ENCODE measurements around the gene DNAJC18. TPM values are rescaled to one million over a fixed set of nuclear protein-coding genes. Genes with fewer than 3 reads are reported as not detected.
A peak's percentile ranks its signal among the peaks of the same experiment; 100 is the strongest.

DNAJC18 gene
- total RNA-seq, 1 donor from 2014 or later: 69.6 TPM

DNA sequence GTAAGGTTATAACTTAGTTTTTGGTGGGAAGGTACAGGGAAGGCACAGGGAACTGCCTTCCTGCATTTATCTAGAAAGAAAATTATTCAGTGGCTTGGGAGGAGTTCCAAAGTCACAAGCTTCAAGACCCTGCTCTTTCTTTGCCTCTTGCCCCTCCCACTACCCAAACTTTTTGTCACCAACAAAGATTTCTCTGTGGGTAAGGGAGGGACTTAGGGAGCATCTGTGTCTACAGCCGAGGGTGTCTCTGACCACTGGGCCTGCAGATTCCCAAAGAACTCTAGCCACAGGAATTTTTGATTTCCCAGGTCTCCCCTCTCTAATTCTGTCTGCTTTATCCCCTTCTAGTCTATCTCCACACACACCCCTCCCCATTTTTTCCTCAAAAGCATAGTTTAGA is 21.1 kb upstream of the DNAJC18 start:
- Mint-ChIP-seq H3K9me3 (ENCODE audit: unreplicated experiment) (no peaks in the 10 kb centered on the region), H3K27me3 (ENCODE audit: unreplicated experiment) (peaks cover 12% of the 10 kb centered on the region), H3K4me1 (ENCODE audit: unreplicated experiment) (peaks cover 48% of the 10 kb centered on the region), H3K36me3 (ENCODE audit: low read depth, unreplicated experiment) (peaks cover 29% of the 10 kb centered on the region), H3K4me3 (ENCODE audit: unreplicated experiment) (peak overlapping the region; percentile 94), H3K27ac (ENCODE audit: unreplicated experiment) (peak overlapping the region; percentile 98)
- no peak for DNase-seq (ENCODE audit: low spot score)
- TF ChIP-seq CTCF (IDR thresholded peaks at IDR 0.05; ENCODE audit: unreplicated experiment): no peak

DNA sequence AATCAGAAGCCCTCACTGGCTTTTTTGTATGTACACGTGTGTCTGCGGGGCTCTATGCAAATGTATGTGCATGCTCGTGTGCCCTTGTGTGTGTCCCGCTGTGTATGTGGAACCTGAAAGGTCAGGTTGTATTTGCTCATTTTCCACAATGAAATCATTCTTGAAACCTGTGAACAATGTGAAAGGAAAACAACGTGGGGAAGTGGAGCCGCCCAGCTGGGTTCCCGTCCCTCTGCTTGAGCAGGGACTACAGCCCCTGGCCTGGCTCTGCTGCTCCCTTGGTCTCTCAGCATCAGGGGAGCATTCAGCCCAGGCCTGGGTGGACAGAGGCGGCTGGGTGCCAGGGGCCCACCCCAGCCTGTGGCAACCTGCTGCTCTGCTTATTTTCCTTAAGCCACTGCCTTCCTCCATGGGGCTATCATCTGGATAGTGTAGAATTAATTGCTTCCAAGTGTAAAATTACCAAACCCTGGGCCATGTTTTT is 20.2 kb upstream of the DNAJC18 start:
- Mint-ChIP-seq H3K4me3 (ENCODE audit: unreplicated experiment) (peak overlapping the region; percentile 75), H3K27ac (ENCODE audit: unreplicated experiment) (peak overlapping the region; percentile 87), H3K9me3 (ENCODE audit: unreplicated experiment) (no peaks in the 10 kb centered on the region), H3K4me1 (ENCODE audit: unreplicated experiment) (peaks cover 51% of the 10 kb centered on the region), H3K36me3 (ENCODE audit: low read depth, unreplicated experiment) (peaks cover 38% of the 10 kb centered on the region), H3K27me3 (ENCODE audit: unreplicated experiment) (peaks cover 11% of the 10 kb centered on the region)
- no peak for TF ChIP-seq CTCF (IDR thresholded peaks at IDR 0.05; ENCODE audit: unreplicated experiment)
- DNase-seq (ENCODE audit: low spot score): no peak

- H3K36me3 Mint-ChIP-seq (ENCODE audit: low read depth, unreplicated experiment): peaks cover 45% of the 10 kb centered on the region
- H3K4me1 Mint-ChIP-seq (ENCODE audit: unreplicated experiment): peaks cover 51% of the 10 kb centered on the region
- peak overlapping the region; percentile 87 for H3K27ac Mint-ChIP-seq (ENCODE audit: unreplicated experiment)
- peaks cover 11% of the 10 kb centered on the region for H3K27me3 Mint-ChIP-seq (ENCODE audit: unreplicated experiment)
- no peak for TF ChIP-seq CTCF (IDR thresholded peaks at IDR 0.05; ENCODE audit: unreplicated experiment)
- no peaks in the 10 kb centered on the region for H3K9me3 Mint-ChIP-seq (ENCODE audit: unreplicated experiment)
- H3K4me3 Mint-ChIP-seq (ENCODE audit: unreplicated experiment): peak overlapping the region; percentile 75
- no peak for DNase-seq (ENCODE audit: low spot score)
Observed at GRCh38 chr5:139458580-139459407, 19.5 kb upstream of the DNAJC18 start.

DNA sequence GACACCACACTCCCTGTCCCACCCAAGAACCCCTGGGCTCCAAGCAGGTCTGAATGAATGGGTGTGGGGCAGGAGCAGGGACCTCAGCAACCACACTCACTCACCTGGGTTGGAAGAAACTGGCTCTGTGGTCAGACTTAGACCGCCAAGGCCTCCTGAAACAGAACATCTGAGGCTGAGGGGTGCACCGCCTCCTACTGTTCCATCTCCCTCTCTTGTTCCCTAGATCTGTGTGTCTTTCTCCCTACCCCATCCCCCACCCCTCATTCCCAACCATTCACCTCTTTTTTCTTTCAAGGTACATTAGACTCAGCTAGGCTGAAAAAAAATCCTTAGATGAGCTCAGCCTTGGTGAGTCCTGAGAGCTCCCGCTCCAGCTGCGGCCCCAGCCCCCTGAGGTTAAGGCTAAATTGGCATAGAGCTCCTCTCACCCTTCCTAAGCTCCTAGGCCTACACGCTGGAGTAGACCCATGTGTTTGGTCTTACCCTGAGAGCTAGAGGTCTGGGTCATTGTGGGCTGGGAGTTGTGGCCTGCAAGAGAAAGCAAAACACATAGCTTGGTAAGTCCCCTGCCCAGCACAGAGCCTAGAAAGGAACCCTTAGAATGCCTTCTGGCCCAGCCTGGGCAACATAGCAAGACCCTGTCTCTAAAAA is 18.5 kb upstream of the DNAJC18 start:
- TF ChIP-seq CTCF (IDR thresholded peaks at IDR 0.05; ENCODE audit: unreplicated experiment): no peak
- Mint-ChIP-seq H3K27ac (ENCODE audit: unreplicated experiment) (no peak overlapping the region), H3K27me3 (ENCODE audit: unreplicated experiment) (peaks cover 7% of the 10 kb centered on the region), H3K36me3 (ENCODE audit: low read depth, unreplicated experiment) (peaks cover 49% of the 10 kb centered on the region), H3K4me3 (ENCODE audit: unreplicated experiment) (no peak overlapping the region), H3K9me3 (ENCODE audit: unreplicated experiment) (no peaks in the 10 kb centered on the region), H3K4me1 (ENCODE audit: unreplicated experiment) (peaks cover 44% of the 10 kb centered on the region)
- no peak for DNase-seq (ENCODE audit: low spot score)

DNA sequence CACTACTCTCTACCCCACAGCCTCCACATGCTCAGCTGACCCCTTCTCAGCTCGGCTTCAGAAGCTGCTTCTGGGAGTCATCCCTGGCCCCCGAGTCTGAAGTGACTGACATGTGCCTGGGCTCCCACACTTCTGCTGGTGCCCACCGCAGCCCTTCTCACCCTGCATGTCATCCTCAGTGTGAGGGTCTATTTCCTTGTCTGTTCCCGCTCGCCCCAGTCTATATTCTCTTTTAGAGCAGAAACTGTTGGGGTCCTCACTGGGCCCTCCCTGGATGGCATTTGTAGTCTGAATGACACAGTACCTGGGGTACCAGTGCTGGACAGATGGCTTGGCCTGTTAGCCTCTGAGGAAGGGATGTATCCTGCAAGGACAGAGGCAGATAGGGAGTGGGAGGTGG is 17.9 kb upstream of the DNAJC18 start:
- DNase-seq (ENCODE audit: low spot score): no peak
- H3K27me3 Mint-ChIP-seq (ENCODE audit: unreplicated experiment): peaks cover 6% of the 10 kb centered on the region
- H3K27ac Mint-ChIP-seq (ENCODE audit: unreplicated experiment): no peak overlapping the region
- peaks cover 42% of the 10 kb centered on the region for H3K4me1 Mint-ChIP-seq (ENCODE audit: unreplicated experiment)
- H3K36me3 Mint-ChIP-seq (ENCODE audit: low read depth, unreplicated experiment): peaks cover 49% of the 10 kb centered on the region
- no peaks in the 10 kb centered on the region for H3K9me3 Mint-ChIP-seq (ENCODE audit: unreplicated experiment)
- no peak for TF ChIP-seq CTCF (IDR thresholded peaks at IDR 0.05; ENCODE audit: unreplicated experiment)
- no peak overlapping the region for H3K4me3 Mint-ChIP-seq (ENCODE audit: unreplicated experiment)

Measured in endothelial cell (in vitro differentiated cells).